Stomach (tissue), 9 donors: Measurements from ENCODE around the gene EPHB1. TPM values are rescaled to one million over a fixed set of nuclear protein-coding genes. Genes with fewer than 3 reads are reported as not detected.

Experiments used
- DNase-seq, 2 donors: peaks; one replicate each; pipeline versions ENCODE4 v3.0.0 to v3.0.0-alpha.2; 2013 to 2019
- H3K27ac ChIP-seq, 5 donors: fragments of 200-600 bp in 4 of 5; sonication (generic) in 4 of 5; one replicate each; pipeline ENCODE4 v1.5.1; 2013 to 2019; ENCODE audit warnings: mild to moderate bottlenecking in 1 of 5, moderate library complexity in 1 of 5
- H3K27me3 ChIP-seq, 3 donors: fragments of 200-600 bp; sonication (generic); one replicate each; pipeline ENCODE4 v1.5.1; 2017 to 2019; ENCODE audit warnings: mixed run types in 1 of 3
- H3K36me3 ChIP-seq, 4 donors: fragments of 200-600 bp; sonication (generic); 1 replicate in 3 of 4; 2 replicates in 1 of 4; pipeline ENCODE4 v1.5.1; 2016 to 2019
- H3K4me1 ChIP-seq, 4 donors: fragments of 200-600 bp; sonication (generic); one replicate each; pipeline ENCODE4 v1.5.1; 2016 to 2019
- H3K4me3 ChIP-seq, 4 donors: fragments of 200-600 bp; sonication (generic) in 3 of 4; one replicate each; pipeline ENCODE4 v1.5.1; 2016 to 2019; ENCODE audit warnings: mild to moderate bottlenecking in 1 of 4
- H3K9me3 ChIP-seq, 4 donors: fragments of 200-600 bp; sonication (generic); one replicate each; pipeline ENCODE4 v1.5.1; 2016 to 2019
- CTCF ChIP-seq, 7 experiments: fragments of 450-650 bp in 4 of 7; fragments of 200-600 bp in 3 of 7; sonication (generic) in 3 of 7; IDR thresholded peaks; one replicate each; pipeline ENCODE4 v1.5.1; 2016 to 2019; ENCODE audit warnings: antibody characterized with exemption in 7 of 7, control low read depth in 2 of 7, mild to moderate bottlenecking in 1 of 7
- EP300 ChIP-seq: sonication (generic); formaldehyde crosslinking; IDR thresholded peaks from one replicate; pipeline ENCODE4 v1.6.1; 2017; ENCODE audit warnings: antibody characterized with exemption
- POLR2A ChIP-seq, 4 donors: fragments of 450-650 bp; IDR thresholded peaks; one replicate each; pipeline ENCODE4 v1.6.1; 2016; ENCODE audit warnings: antibody characterized with exemption in 4 of 4, control low read depth in 2 of 4, mild to moderate bottlenecking in 1 of 4, moderate library complexity in 1 of 4
- POLR2AphosphoS5 ChIP-seq, 3 donors: sonication (generic); formaldehyde crosslinking; IDR thresholded peaks; one replicate each; pipeline ENCODE4 v1.6.1; 2016; ENCODE audit warnings: antibody characterized with exemption in 3 of 3
- WGBS, 5 donors: extraction: QIAGEN DNeasy Blood & Tissue Kit in 3 of 5; methylation state at CpG; one replicate each; pipeline versions ENCODE4 v1.1.5 to v1.1.7; 2013 to 2018; 5-methylcytosine and 5-hydroxymethylcytosine counted together
- intact Hi-C: fragments of 100-400 bp; cut with DNase I; formaldehyde crosslinking; loops from one replicate; pipeline ENCODE4 v1.15.1; 2023; ENCODE audit warnings: low total_unique reads
- polyA plus RNA-seq, 3 donors: library from polyadenylated mRNA; stranded (reverse); fragments of 200-250 nt; gene quantifications; one replicate each; pipeline ENCODE4 v1.2.3, GENCODE V29; 2013
- total RNA-seq, 5 donors: library from RNA; depleted of rRNA; stranded (reverse); fragments of >200 nt; gene quantifications; one replicate each; pipeline versions ENCODE4 v1.1.0 to v1.2.3, GENCODE V29; 2014 to 2016
- donor health status: healthy with polysubstance abuse.
- donor health status: Bipolar disorder and iron deficiency.
- donor health status: healthy.

The EPHB1 gene
- total and polyA plus RNA-seq, 8 donors: 0.13 to 2.3 (median 1.0) TPM; not detected in 4

GRCh38 chr3:135243616-135244015, 448.6 kb downstream of the EPHB1 start:
- 63 to 82% (median 68%) methylated on average over 2 to 3 of the region's 3 CpGs for WGBS, 5 donors
- H3K36me3 ChIP-seq: no peaks in the 10 kb centered on the region
- H3K4me1 ChIP-seq: no peaks in the 10 kb centered on the region
- H3K27me3 ChIP-seq: no peaks in the 10 kb centered on the region
- no peak overlapping the region for H3K4me3 ChIP-seq
- H3K9me3 ChIP-seq: no peaks in the 10 kb centered on the region
- DNase-seq: no peak
- H3K27ac ChIP-seq: no peak overlapping the region
- TF ChIP-seq CTCF (IDR thresholded peaks at IDR 0.05): no peak
- no peak for TF ChIP-seq POLR2AphosphoS5 (IDR thresholded peaks at IDR 0.05)
- TF ChIP-seq POLR2A (IDR thresholded peaks at IDR 0.05): no peak
- no peak for TF ChIP-seq EP300
- intact Hi-C loops: no loop called here

- no peaks in the 10 kb centered on the region for H3K9me3 ChIP-seq
- intact Hi-C loops: no loop called here
- no peak overlapping the region for H3K27ac ChIP-seq
- 88 to 100% (median 90%) methylated on average over 1 of the region's 1 CpG for WGBS, 5 donors
- no peak overlapping the region for H3K4me3 ChIP-seq
- TF ChIP-seq CTCF (IDR thresholded peaks at IDR 0.05): no peak
- no peak for TF ChIP-seq EP300
- TF ChIP-seq POLR2AphosphoS5 (IDR thresholded peaks at IDR 0.05): no peak
- TF ChIP-seq POLR2A (IDR thresholded peaks at IDR 0.05): no peak
- DNase-seq: no peak
- H3K4me1 ChIP-seq: no peaks in the 10 kb centered on the region
- no peaks in the 10 kb centered on the region for H3K27me3 ChIP-seq
- H3K36me3 ChIP-seq: no peaks in the 10 kb centered on the region
Observed at GRCh38 chr3:135246027-135246426, 451.0 kb downstream of the EPHB1 start.

GRCh38 chr3:135248213-135248612, 453.2 kb downstream of the EPHB1 start:
- WGBS, 5 donors: 85 to 95% (median 88%) methylated on average over 11 to 12 of the region's 12 CpGs
- Histone ChIP-seq H3K9me3 (no peaks in the 10 kb centered on the region), H3K4me3 (no peak overlapping the region)

GRCh38 chr3:135249186-135249585, 454.1 kb downstream of the EPHB1 start:
- 91 to 98% (median 94%) methylated on average over 5 of the region's 5 CpGs for WGBS, 5 donors
- intact Hi-C loops: no loop called here

More at GRCh38 chr3:135248213-135248612, 453.2 kb downstream of the EPHB1 start:
- intact Hi-C loops: no loop called here
- no peaks in the 10 kb centered on the region for H3K36me3 ChIP-seq
- no peak for DNase-seq
- TF ChIP-seq CTCF (IDR thresholded peaks at IDR 0.05): no peak
- no peak for TF ChIP-seq POLR2AphosphoS5 (IDR thresholded peaks at IDR 0.05)
- no peak for TF ChIP-seq EP300
- TF ChIP-seq POLR2A (IDR thresholded peaks at IDR 0.05): no peak
- H3K27me3 ChIP-seq: no peaks in the 10 kb centered on the region
- no peaks in the 10 kb centered on the region for H3K4me1 ChIP-seq
- H3K27ac ChIP-seq: no peak overlapping the region

More at GRCh38 chr3:135249186-135249585, 454.1 kb downstream of the EPHB1 start:
- Histone ChIP-seq H3K4me1 (no peaks in the 10 kb centered on the region), H3K9me3 (no peaks in the 10 kb centered on the region), H3K4me3 (no peak overlapping the region), H3K27me3 (no peaks in the 10 kb centered on the region), H3K36me3 (no peaks in the 10 kb centered on the region), H3K27ac (no peak overlapping the region)
- no peak for TF ChIP-seq CTCF (IDR thresholded peaks at IDR 0.05)
- TF ChIP-seq POLR2AphosphoS5 (IDR thresholded peaks at IDR 0.05): no peak
- no peak for TF ChIP-seq EP300
- TF ChIP-seq POLR2A (IDR thresholded peaks at IDR 0.05): no peak
- no peak for DNase-seq
